ENCODE measurements around the gene DSCAML1.

DSCAML1 gene

GRCh38 chr11:117638911-117639543, 158.0 kb downstream of the DSCAML1 start:
- no peak overlapping the region for H3K4me3 ChIP-seq (ENCODE audit: low read depth, low read length)
- no peaks in the 10 kb centered on the region for H3K4me1 ChIP-seq
- H3K9me3 ChIP-seq: no peaks in the 10 kb centered on the region
- DNase-seq: no peak
- TF ChIP-seq CTCF (IDR thresholded peaks at IDR 0.05; ENCODE audit: low read depth, low read length): no peak
- H3K36me3 ChIP-seq: no peaks in the 10 kb centered on the region
- H3K27me3 ChIP-seq: no peaks in the 10 kb centered on the region

GRCh38 chr11:117634756-117635603, 162.0 kb downstream of the DSCAML1 start:
- Histone ChIP-seq H3K27me3 (no peaks in the 10 kb centered on the region), H3K4me1 (no peaks in the 10 kb centered on the region)
- TF ChIP-seq CTCF (IDR thresholded peaks at IDR 0.05; ENCODE audit: low read depth, low read length): no peak

GRCh38 chr11:117633976-117634755, 162.8 kb downstream of the DSCAML1 start:
- H3K4me1 ChIP-seq: no peaks in the 10 kb centered on the region
- H3K4me3 ChIP-seq (ENCODE audit: low read depth, low read length): no peak overlapping the region
- H3K36me3 ChIP-seq: no peaks in the 10 kb centered on the region
- no peak for TF ChIP-seq CTCF (IDR thresholded peaks at IDR 0.05; ENCODE audit: low read depth, low read length)
- no peaks in the 10 kb centered on the region for H3K27me3 ChIP-seq
- no peaks in the 10 kb centered on the region for H3K9me3 ChIP-seq
- DNase-seq: no peak

More at GRCh38 chr11:117634756-117635603, 162.0 kb downstream of the DSCAML1 start:
- H3K36me3 ChIP-seq: no peaks in the 10 kb centered on the region
- DNase-seq: no peak
- H3K9me3 ChIP-seq: no peaks in the 10 kb centered on the region
- H3K4me3 ChIP-seq (ENCODE audit: low read depth, low read length): no peak overlapping the region

- DNase-seq: no peak
- no peaks in the 10 kb centered on the region for H3K9me3 ChIP-seq
- H3K27me3 ChIP-seq: no peaks in the 10 kb centered on the region
- H3K4me3 ChIP-seq (ENCODE audit: low read depth, low read length): no peak overlapping the region
- no peak for TF ChIP-seq CTCF (IDR thresholded peaks at IDR 0.05; ENCODE audit: low read depth, low read length)
- no peaks in the 10 kb centered on the region for H3K36me3 ChIP-seq
- no peaks in the 10 kb centered on the region for H3K4me1 ChIP-seq
Measured at GRCh38 chr11:117633186-117633754, 163.7 kb downstream of the DSCAML1 start.

- Histone ChIP-seq H3K27me3 (no peaks in the 10 kb centered on the region), H3K36me3 (no peaks in the 10 kb centered on the region), H3K9me3 (no peaks in the 10 kb centered on the region), H3K4me1 (no peaks in the 10 kb centered on the region), H3K4me3 (ENCODE audit: low read depth, low read length) (no peak overlapping the region)
- no peak for DNase-seq
- TF ChIP-seq CTCF (IDR thresholded peaks at IDR 0.05; ENCODE audit: low read depth, low read length): no peak
Measured at GRCh38 chr11:117632306-117632705, 164.7 kb downstream of the DSCAML1 start.
